HepG2 (cell line): ENCODE data around the gene APOM. TPM values are rescaled to one million over a fixed set of nuclear protein-coding genes. Genes with fewer than 3 reads are reported as not detected.

Experiments
- JUNB ChIP-seq: sonication (generic); formaldehyde crosslinking; IDR thresholded peaks from 2 replicates; pipeline ENCODE4 v1.8.0; 2022; ENCODE audit warnings: missing genetic modification reagents, mild to moderate bottlenecking, borderline replicate concordance
- SAP130 ChIP-seq: IDR thresholded peaks from 2 replicates; pipeline ENCODE4 v1.6.1; 2016; ENCODE audit warnings: low read depth
- SPEN ChIP-seq: sonication (generic); formaldehyde crosslinking; IDR thresholded peaks from 2 replicates; pipeline ENCODE4 v1.5.1; 2020; ENCODE audit warnings: low read depth, mild to moderate bottlenecking, missing genetic modification reagents
- ZFX ChIP-seq: sonication (generic); formaldehyde crosslinking; IDR thresholded peaks from 2 replicates; pipeline ENCODE4 v1.4.0; 2020; ENCODE audit warnings: mild to moderate bottlenecking, low read depth, missing genetic modification reagents, moderate library complexity
- ZNF12 ChIP-seq: sonication (generic); formaldehyde crosslinking; IDR thresholded peaks from 2 replicates; pipeline ENCODE4 v1.5.0; 2020; ENCODE audit warnings: missing genetic modification reagents
- ZNF282 ChIP-seq: fragments of 450-650 bp; IDR thresholded peaks from 2 replicates; pipeline ENCODE4 v1.6.1; 2018; ENCODE audit not compliant: partially characterized antibody
- ZNF329 ChIP-seq: sonication (generic); formaldehyde crosslinking; IDR thresholded peaks from 2 replicates; pipeline ENCODE4 v1.9.0; 2021; ENCODE audit warnings: low read depth, mild to moderate bottlenecking, missing genetic modification reagents
- ZNF446 ChIP-seq: sonication (generic); formaldehyde crosslinking; IDR thresholded peaks from 2 replicates; pipeline ENCODE4 v1.5.0; 2020; ENCODE audit warnings: mild to moderate bottlenecking, missing genetic modification reagents
- ZNF878 ChIP-seq: sonication (generic); formaldehyde crosslinking; IDR thresholded peaks from 2 replicates; pipeline ENCODE4 v1.8.1; 2023; ENCODE audit warnings: mild to moderate bottlenecking, missing genetic modification reagents, moderate library complexity
- polyA plus RNA-seq, 8 experiments: library from polyadenylated mRNA; depleted of rRNA in 3 of 8; stranded (reverse) in 7 of 8; unstranded in 1 of 8; fragments of >200 nt; fragmentation: Illumina TruSeq in 4 of 8; extraction: Trizol in 4 of 8; gene quantifications; 2 replicates each; pipeline versions ENCODE4 v1.2.1 to v1.2.3, GENCODE V29; 2011 to 2016; ENCODE audit warnings: low read depth in 4 of 8, missing spikeins in 1 of 8, mixed read lengths in 1 of 8; ENCODE audit not compliant: insufficient read depth in 1 of 8
- total RNA-seq, 5 experiments: library from RNA; depleted of rRNA; stranded (reverse); fragments of >200 nt; fragmentation: Illumina TruSeq; extraction: Trizol; gene quantifications; 2 replicates each; pipeline ENCODE4 v1.2.3, GENCODE V29; 2016; ENCODE audit warnings: low read depth in 1 of 5
- TF ChIP-seq, protein P1 (sequence below): sonication (generic); formaldehyde crosslinking; IDR thresholded peaks from 2 replicates; pipeline ENCODE4 v1.5.0; 2020; ENCODE audit warnings: mild to moderate bottlenecking, missing genetic modification reagents, borderline replicate concordance
- TF ChIP-seq, protein P2 (sequence below): sonication (generic); formaldehyde crosslinking; IDR thresholded peaks from 2 replicates; pipeline ENCODE4 v1.8.0; 2022; ENCODE audit warnings: mild to moderate bottlenecking, missing genetic modification reagents; ENCODE audit not compliant: insufficient replicate concordance
- TF ChIP-seq, protein P3 (sequence below): sonication (generic); formaldehyde crosslinking; IDR thresholded peaks from 2 replicates; pipeline ENCODE4 v1.5.0; 2020; ENCODE audit warnings: missing genetic modification reagents
- TF ChIP-seq, protein P4 (sequence below): conservative IDR thresholded peaks from 2 replicates; pipeline ENCODE4 v1.6.1; 2018; ENCODE audit warnings: missing genetic modification reagents
- TF ChIP-seq, protein P5 (sequence below): sonication (generic); formaldehyde crosslinking; IDR thresholded peaks from 2 replicates; pipeline ENCODE4 v1.4.0; 2020; ENCODE audit warnings: missing genetic modification reagents, mild to moderate bottlenecking, borderline replicate concordance

The APOM gene
- total and polyA plus RNA-seq, 2 of the 13 experiments (the other 11 are each of a cell fraction or from before 2014, with no cell fraction given) = 98.2 to 1,140 TPM

DNA sequence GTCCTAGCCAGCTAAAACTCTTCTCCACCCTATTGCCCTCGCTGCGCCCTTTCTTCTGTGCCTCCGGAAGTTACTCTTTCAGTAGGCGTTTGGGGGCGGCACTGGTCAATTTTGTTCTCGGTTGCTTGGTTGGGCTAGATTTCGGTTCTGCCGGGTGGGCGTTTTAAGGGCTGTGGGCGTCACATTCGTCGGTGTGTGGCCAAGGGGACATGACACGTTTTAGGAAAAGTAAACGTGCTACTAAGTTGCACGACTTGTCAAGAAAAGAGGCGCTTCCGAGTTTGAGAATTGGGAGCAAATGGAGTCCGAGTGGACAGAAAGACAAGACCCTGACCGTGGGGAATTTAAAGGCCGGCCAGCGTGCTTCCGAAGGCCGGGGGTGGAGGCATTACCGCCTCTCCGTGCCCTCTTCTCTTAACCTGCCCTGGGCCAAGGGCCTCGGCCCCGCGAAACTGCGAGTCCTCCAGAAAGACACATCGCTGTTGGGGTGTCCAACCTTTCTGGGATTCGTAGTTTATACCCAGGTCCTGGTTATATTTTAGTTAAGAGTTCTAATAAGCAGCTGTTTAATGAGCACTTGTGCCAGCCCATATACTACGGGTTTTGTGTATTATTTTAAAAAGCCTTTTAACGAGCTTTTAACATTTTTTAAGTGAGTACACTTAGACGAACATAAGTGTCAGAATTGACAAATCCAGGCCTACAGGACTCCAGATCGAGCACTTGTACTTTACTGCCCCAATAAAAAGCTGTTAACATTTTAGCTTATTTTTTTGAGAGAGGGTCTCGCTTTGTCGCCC, 2.6 kb upstream of the APOM start (continued):
- TF ChIP-seq ZNF12 = no peak
- no peak for TF ChIP-seq ZNF329 (CRISPR knock-in tag)
- TF ChIP-seq SPEN = no peak
- TF ChIP-seq, protein P1, sequence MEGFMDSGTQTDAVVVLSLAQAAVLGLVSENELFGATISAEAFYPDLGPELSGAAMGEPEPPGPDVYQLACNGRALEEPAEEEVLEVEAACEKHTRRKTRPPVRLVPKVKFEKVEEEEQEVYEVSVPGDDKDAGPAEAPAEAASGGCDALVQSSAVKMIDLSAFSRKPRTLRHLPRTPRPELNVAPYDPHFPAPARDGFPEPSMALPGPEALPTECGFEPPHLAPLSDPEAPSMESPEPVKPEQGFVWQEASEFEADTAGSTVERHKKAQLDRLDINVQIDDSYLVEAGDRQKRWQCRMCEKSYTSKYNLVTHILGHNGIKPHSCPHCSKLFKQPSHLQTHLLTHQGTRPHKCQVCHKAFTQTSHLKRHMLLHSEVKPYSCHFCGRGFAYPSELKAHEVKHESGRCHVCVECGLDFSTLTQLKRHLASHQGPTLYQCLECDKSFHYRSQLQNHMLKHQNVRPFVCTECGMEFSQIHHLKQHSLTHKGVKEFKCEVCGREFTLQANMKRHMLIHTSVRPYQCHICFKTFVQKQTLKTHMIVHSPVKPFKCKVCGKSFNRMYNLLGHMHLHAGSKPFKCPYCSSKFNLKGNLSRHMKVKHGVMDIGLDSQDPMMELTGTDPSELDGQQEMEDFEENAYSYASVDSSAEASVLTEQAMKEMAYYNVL (CRISPR knock-in tag) = no peak
- TF ChIP-seq, protein P2, sequence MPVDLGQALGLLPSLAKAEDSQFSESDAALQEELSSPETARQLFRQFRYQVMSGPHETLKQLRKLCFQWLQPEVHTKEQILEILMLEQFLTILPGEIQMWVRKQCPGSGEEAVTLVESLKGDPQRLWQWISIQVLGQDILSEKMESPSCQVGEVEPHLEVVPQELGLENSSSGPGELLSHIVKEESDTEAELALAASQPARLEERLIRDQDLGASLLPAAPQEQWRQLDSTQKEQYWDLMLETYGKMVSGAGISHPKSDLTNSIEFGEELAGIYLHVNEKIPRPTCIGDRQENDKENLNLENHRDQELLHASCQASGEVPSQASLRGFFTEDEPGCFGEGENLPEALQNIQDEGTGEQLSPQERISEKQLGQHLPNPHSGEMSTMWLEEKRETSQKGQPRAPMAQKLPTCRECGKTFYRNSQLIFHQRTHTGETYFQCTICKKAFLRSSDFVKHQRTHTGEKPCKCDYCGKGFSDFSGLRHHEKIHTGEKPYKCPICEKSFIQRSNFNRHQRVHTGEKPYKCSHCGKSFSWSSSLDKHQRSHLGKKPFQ (CRISPR knock-in tag) = no peak
- no peak for TF ChIP-seq ZNF282
- TF ChIP-seq SAP130 (CRISPR knock-in tag) = peak; percentile 22
- peak; percentile 48; the same call in 1 of the 2 replicates for TF ChIP-seq ZFX (CRISPR knock-in tag)
- TF ChIP-seq ZNF878 (CRISPR knock-in tag) = peak; percentile 48; the same call in 1 of the 2 replicates
- TF ChIP-seq, protein P3, sequence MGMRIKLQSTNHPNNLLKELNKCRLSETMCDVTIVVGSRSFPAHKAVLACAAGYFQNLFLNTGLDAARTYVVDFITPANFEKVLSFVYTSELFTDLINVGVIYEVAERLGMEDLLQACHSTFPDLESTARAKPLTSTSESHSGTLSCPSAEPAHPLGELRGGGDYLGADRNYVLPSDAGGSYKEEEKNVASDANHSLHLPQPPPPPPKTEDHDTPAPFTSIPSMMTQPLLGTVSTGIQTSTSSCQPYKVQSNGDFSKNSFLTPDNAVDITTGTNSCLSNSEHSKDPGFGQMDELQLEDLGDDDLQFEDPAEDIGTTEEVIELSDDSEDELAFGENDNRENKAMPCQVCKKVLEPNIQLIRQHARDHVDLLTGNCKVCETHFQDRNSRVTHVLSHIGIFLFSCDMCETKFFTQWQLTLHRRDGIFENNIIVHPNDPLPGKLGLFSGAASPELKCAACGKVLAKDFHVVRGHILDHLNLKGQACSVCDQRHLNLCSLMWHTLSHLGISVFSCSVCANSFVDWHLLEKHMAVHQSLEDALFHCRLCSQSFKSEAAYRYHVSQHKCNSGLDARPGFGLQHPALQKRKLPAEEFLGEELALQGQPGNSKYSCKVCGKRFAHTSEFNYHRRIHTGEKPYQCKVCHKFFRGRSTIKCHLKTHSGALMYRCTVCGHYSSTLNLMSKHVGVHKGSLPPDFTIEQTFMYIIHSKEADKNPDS (CRISPR knock-in tag) = no peak
- TF ChIP-seq, protein P4, sequence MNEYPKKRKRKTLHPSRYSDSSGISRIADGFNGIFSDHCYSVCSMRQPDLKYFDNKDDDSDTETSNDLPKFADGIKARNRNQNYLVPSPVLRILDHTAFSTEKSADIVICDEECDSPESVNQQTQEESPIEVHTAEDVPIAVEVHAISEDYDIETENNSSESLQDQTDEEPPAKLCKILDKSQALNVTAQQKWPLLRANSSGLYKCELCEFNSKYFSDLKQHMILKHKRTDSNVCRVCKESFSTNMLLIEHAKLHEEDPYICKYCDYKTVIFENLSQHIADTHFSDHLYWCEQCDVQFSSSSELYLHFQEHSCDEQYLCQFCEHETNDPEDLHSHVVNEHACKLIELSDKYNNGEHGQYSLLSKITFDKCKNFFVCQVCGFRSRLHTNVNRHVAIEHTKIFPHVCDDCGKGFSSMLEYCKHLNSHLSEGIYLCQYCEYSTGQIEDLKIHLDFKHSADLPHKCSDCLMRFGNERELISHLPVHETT (CRISPR knock-in tag) = peak; percentile 60; the same call in 1 of the 2 replicates
- TF ChIP-seq, protein P5, sequence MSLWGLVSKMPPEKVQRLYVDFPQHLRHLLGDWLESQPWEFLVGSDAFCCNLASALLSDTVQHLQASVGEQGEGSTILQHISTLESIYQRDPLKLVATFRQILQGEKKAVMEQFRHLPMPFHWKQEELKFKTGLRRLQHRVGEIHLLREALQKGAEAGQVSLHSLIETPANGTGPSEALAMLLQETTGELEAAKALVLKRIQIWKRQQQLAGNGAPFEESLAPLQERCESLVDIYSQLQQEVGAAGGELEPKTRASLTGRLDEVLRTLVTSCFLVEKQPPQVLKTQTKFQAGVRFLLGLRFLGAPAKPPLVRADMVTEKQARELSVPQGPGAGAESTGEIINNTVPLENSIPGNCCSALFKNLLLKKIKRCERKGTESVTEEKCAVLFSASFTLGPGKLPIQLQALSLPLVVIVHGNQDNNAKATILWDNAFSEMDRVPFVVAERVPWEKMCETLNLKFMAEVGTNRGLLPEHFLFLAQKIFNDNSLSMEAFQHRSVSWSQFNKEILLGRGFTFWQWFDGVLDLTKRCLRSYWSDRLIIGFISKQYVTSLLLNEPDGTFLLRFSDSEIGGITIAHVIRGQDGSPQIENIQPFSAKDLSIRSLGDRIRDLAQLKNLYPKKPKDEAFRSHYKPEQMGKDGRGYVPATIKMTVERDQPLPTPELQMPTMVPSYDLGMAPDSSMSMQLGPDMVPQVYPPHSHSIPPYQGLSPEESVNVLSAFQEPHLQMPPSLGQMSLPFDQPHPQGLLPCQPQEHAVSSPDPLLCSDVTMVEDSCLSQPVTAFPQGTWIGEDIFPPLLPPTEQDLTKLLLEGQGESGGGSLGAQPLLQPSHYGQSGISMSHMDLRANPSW (CRISPR knock-in tag) = no peak
- peak; percentile 67; the same call in 1 of the 2 replicates for TF ChIP-seq ZNF446 (CRISPR knock-in tag)
- no peak; the same call in 1 of the 2 replicates for TF ChIP-seq JUNB (CRISPR knock-in tag)
